Muscle of leg (tissue), 11 donors: ENCODE data around the gene ARHGDIG. TPM values are rescaled to one million over a fixed set of nuclear protein-coding genes. Genes with fewer than 3 reads are reported as not detected.

ENCODE experiments used
- DNase-seq: peaks from one replicate; pipeline ENCODE4 v3.0.0; 2013
- H3K27ac ChIP-seq: one replicate; pipeline ENCODE4 v1.5.1; 2013; ENCODE audit warnings: mild to moderate bottlenecking, low read length, control low read depth
- H3K27me3 ChIP-seq: one replicate; pipeline ENCODE4 v1.6.1; 2013; ENCODE audit warnings: low read length; ENCODE audit not compliant: control insufficient read depth, insufficient read depth
- H3K36me3 ChIP-seq: one replicate; pipeline ENCODE4 v1.6.1; 2013; ENCODE audit warnings: low read length; ENCODE audit not compliant: control insufficient read depth, insufficient read depth
- H3K4me1 ChIP-seq: one replicate; pipeline ENCODE4 v1.6.1; 2013; ENCODE audit warnings: low read length; ENCODE audit not compliant: control insufficient read depth, insufficient read depth
- H3K4me3 ChIP-seq: one replicate; pipeline ENCODE4 v1.5.1; 2013; ENCODE audit warnings: low read length, control low read depth
- H3K9me3 ChIP-seq: replicated peaks from 2 replicates; pipeline ENCODE4 v1.6.1; 2013; ENCODE audit warnings: low read depth, low read length; ENCODE audit not compliant: control insufficient read depth
- WGBS: methylation state at CpG from one replicate; pipeline ENCODE4 v1.1.5; 2013; ENCODE audit warnings: missing lambda C conversion rate; ENCODE audit not compliant: insufficient coverage; 5-methylcytosine and 5-hydroxymethylcytosine counted together
- polyA plus RNA-seq, 8 donors: library from polyadenylated mRNA; unstranded; fragments of 120-200 nt; gene quantifications; one replicate each; pipeline versions ENCODE4 v1.2.1 to v1.2.3, GENCODE V29; 2013; ENCODE audit warnings: inconsistent platforms in 1 of 8, low replicate concordance in 1 of 8; ENCODE audit not compliant: insufficient read length in 8 of 8, insufficient read depth in 1 of 8
- total RNA-seq: library from RNA; stranded (reverse); fragments of 120-200 nt; gene quantifications from one replicate; pipeline ENCODE4 v1.2.4, GENCODE V29; 2013

ARHGDIG gene
- total and polyA plus RNA-seq, 9 donors, result 0.30 to 2.4 (median 0.66) TPM

DNA sequence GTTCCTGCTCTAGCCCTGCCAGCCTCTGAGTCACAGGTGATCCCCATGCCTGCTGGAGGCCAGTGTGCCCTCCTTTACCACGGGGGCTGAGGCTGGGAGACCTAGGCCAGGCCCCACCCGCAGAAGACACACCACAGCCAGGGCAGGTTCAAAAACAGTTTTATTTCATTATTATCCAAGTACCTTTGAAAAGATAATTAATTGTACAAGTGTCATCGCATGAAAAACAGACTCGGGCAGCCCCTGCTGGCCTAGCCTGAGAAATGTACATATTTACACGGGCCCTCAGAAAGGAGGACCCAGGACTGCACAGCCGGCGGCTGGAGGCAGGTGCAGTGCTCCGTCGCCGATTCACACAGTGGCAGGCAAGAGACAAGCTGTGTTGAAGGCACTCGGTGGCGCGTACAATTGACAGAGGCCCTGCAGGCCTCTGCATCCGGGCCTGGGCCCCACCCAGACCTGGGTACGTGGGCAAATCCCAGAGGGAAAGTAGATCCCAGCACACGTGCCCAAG, 7.0 kb downstream of the ARHGDIG start:
- Histone ChIP-seq H3K27ac (no peak overlapping the region), H3K9me3 (no peaks in the 10 kb centered on the region), H3K27me3 (peaks cover 9% of the 10 kb centered on the region), H3K36me3 (peaks cover 53% of the 10 kb centered on the region), H3K4me1 (no peaks in the 10 kb centered on the region), H3K4me3 (no peak overlapping the region)
- WGBS, result 82% methylated on average over 14 of the region's 16 CpGs
- no peak for DNase-seq

DNA sequence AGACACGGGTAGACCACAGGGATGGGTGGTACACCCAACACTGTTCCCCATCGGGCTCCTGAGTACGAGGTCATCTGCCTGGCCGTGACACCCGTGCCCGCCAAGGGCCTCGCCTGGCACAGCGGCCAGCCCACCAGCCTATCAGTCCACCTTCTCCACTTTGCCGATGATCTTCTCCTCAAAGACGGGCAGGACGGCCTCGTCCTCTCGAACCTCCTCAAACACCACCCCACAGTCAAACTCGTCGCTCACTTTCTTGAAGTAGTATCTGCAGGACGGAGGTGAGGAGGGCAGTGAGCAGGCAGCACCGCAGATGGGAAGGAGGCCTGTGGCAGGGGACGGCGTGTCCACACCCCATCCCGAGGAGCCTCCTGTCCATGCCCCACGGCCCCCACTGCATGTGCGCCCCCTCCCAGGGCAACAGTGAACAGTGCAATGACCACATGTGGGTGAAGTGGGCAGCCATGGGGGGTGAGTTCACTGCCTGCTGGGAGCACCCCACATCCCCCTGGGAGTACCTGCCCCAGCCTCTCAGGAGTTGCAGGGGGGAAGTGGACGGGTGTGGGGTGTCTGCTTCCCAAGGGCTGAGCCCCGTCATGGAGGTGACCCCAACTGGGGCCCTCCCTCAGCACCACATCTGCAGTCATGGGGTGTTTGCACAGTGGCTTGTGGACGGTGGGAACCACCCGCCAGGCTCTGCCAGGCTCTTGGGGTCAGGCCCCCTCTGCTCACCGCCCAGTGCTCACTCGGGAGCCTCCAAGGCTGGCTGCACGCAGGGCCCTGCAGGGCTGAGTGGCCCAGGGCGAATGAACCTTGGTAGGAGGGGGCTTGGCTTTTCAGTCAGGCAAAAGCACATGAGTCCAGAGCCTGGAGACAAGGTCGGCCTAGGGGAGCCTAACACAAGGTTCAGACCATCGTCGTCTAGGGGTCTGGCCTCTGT, 7.9 kb downstream of the ARHGDIG start:
- Histone ChIP-seq H3K27me3 (peaks cover 2% of the 10 kb centered on the region), H3K9me3 (no peaks in the 10 kb centered on the region), H3K4me1 (no peaks in the 10 kb centered on the region), H3K4me3 (no peak overlapping the region), H3K36me3 (peaks cover 62% of the 10 kb centered on the region), H3K27ac (no peak overlapping the region)
- no peak for DNase-seq
- 92% methylated on average over 27 of the region's 33 CpGs for WGBS

- no peaks in the 10 kb centered on the region for H3K9me3 ChIP-seq
- 89% methylated on average over 21 of the region's 22 CpGs for whole genome bisulfite sequencing
- H3K4me1 ChIP-seq, result no peaks in the 10 kb centered on the region
- DNase-seq, result no peak
- no peak overlapping the region for H3K4me3 ChIP-seq
- H3K36me3 ChIP-seq, result peaks cover 69% of the 10 kb centered on the region
- H3K27ac ChIP-seq, result no peak overlapping the region
- H3K27me3 ChIP-seq, result no peaks in the 10 kb centered on the region
These were observed 9.1 kb downstream of the ARHGDIG start for GRCh38 chr16:289395-289997.

DNA sequence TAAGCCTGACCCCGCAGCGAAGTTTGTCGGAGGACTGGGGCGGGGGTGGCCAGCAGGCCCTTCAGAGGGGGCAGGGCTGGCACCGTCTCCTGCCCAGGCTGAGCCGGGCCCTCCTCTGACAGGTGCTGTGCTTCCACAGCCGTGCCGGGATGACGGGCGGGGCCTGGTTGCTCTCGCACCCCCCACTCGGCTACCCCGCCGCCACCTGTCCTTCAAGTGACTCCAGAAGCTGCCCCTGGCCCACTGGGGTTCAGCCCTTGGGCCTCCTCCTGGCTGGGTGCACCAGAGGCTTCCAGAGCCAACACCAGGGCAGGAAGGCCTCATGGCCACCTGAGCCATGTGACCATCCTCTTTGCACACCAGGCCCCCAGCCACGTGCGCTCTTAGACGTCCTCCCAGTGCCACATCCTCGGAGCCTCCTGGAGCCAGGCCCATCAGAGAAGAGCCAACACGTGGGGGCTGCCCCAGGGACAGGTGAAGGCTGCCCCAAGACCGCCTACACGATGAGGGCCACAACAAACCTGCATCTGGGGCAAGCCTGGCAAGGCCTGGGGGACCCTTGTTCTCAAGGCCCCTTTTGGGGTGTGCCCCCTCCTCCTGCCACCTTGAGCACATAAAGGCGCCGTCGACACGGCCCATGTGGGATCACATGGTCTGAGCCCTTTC, 9.8 kb downstream of the ARHGDIG start:
- DNase-seq, result no peak
- Histone ChIP-seq H3K27me3 (no peaks in the 10 kb centered on the region), H3K27ac (no peak overlapping the region), H3K36me3 (peaks cover 69% of the 10 kb centered on the region), H3K4me3 (no peak overlapping the region), H3K4me1 (no peaks in the 10 kb centered on the region), H3K9me3 (no peaks in the 10 kb centered on the region)
- 80% methylated on average over 25 of the region's 25 CpGs for WGBS

- H3K36me3 ChIP-seq, result peaks cover 69% of the 10 kb centered on the region
- no peaks in the 10 kb centered on the region for H3K27me3 ChIP-seq
- H3K27ac ChIP-seq, result no peak overlapping the region
- no peak for DNase-seq
- no peaks in the 10 kb centered on the region for H3K9me3 ChIP-seq
- WGBS, result 93% methylated on average over 50 of the region's 50 CpGs
- no peak overlapping the region for H3K4me3 ChIP-seq
- H3K4me1 ChIP-seq, result no peaks in the 10 kb centered on the region
These were observed 10.5 kb downstream of the ARHGDIG start for GRCh38 chr16:290681-291405.

- Histone ChIP-seq H3K4me3 (no peak overlapping the region), H3K36me3 (peaks cover 73% of the 10 kb centered on the region), H3K27ac (no peak overlapping the region), H3K4me1 (no peaks in the 10 kb centered on the region), H3K9me3 (no peaks in the 10 kb centered on the region), H3K27me3 (no peaks in the 10 kb centered on the region)
- no peak for DNase-seq
- WGBS, result 88% methylated on average over 14 of the region's 17 CpGs
These were observed 11.1 kb downstream of the ARHGDIG start for GRCh38 chr16:291539-291938.

DNA sequence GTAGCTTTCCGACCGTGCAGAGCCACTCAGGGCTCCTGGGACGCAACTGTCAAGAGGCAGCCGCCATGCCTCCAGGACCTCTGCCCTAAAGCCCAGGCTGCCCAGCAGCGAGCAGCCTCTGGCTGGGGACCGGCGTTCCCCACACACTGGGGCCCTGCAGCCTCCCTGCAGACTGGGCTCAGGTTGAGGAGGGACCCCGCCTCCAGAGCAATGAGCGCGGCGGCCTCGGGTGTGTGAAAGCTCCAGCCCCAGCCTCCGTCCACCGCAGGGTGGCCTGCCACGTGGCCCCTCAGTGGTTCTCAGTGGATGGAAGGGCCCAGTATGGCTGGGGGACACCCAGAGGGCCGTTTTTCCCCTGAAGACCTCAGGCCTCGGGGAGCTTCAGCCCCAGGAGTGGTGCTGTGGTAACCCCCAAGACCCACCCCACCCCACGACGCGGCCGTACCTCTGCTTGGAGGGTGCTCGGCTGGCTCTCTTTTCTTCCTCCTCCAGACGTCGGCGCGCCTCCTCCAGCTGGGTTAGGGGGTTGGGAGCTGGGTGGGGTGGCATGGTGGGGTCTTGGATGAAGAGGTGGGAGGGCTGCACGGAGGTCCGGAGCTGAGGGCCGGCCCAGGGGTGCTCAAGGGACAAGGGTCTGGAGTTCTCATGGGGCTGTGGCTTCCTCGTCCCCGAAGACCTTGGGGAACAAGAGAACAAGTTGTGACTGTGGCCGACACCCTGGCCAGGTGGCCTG, 12.8 kb downstream of the ARHGDIG start:
- Histone ChIP-seq H3K4me3 (no peak overlapping the region), H3K4me1 (no peaks in the 10 kb centered on the region), H3K9me3 (no peaks in the 10 kb centered on the region), H3K27me3 (no peaks in the 10 kb centered on the region), H3K36me3 (peaks cover 73% of the 10 kb centered on the region), H3K27ac (no peak overlapping the region)
- WGBS, result 88% methylated on average over 20 of the region's 32 CpGs
- no peak for DNase-seq

DNA sequence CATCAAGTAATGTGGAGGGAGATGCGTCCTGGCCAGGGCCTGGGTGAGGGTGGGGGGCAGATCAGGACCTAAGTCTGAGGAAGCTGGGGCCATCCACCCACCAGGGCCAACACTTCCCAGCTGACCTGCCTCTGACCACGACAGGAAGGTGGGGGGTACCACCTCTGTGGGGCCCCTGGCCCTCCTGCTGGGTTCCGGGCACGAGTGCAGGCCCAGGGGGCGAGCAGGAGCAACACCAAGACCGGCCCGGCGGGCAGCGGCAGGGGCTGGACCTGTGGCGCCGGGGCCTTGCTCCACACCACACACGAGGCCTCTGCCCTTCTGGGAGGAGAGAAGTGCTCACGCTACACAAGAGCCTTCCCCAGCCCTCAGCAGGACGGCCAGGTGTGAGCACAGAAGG, 15.9 kb downstream of the ARHGDIG start:
- H3K4me3 ChIP-seq, result no peak overlapping the region
- H3K4me1 ChIP-seq, result no peaks in the 10 kb centered on the region
- DNase-seq, result no peak
- H3K36me3 ChIP-seq, result peaks cover 60% of the 10 kb centered on the region
- H3K27me3 ChIP-seq, result no peaks in the 10 kb centered on the region
- 96% methylated on average over 12 of the region's 14 CpGs for WGBS
- H3K27ac ChIP-seq, result no peak overlapping the region
- no peaks in the 10 kb centered on the region for H3K9me3 ChIP-seq

- WGBS, result 86% methylated on average over 24 of the region's 37 CpGs
- no peaks in the 10 kb centered on the region for H3K9me3 ChIP-seq
- peaks cover 59% of the 10 kb centered on the region for H3K36me3 ChIP-seq
- H3K27ac ChIP-seq, result no peak overlapping the region
- H3K27me3 ChIP-seq, result no peaks in the 10 kb centered on the region
- H3K4me3 ChIP-seq, result no peak overlapping the region
- H3K4me1 ChIP-seq, result no peaks in the 10 kb centered on the region
- no peak for DNase-seq
These were observed 16.6 kb downstream of the ARHGDIG start for GRCh38 chr16:296806-297510.
